ENCODE results near the gene MDP1.

MDP1 gene

GRCh38 chr14:24233538-24233866 lies 17.6 kb upstream of the MDP1 start:
- no peak for TF ChIP-seq CTCF (IDR thresholded peaks at IDR 0.05; ENCODE audit: control extremely low read depth, extremely low read depth, low read depth, missing control alignments)
- CTCF ChIA-PET: interaction anchor here (0.8 to 7.5 kb wide), 5 partner anchors 8 to 74 kb away, joined by 3 to 56 read pairs (median 15); partner anchors contain the start of genes CIDEB, DHRS1, MDP1 and NOP9
- POLR2A ChIA-PET: interaction anchor here (1.2 kb wide), 1 partner anchor 9 kb away, joined by 4 read pairs; the partner anchor contains the start of gene TINF2
- DNase-seq (ENCODE audit: extremely low spot score): no peak

DNA sequence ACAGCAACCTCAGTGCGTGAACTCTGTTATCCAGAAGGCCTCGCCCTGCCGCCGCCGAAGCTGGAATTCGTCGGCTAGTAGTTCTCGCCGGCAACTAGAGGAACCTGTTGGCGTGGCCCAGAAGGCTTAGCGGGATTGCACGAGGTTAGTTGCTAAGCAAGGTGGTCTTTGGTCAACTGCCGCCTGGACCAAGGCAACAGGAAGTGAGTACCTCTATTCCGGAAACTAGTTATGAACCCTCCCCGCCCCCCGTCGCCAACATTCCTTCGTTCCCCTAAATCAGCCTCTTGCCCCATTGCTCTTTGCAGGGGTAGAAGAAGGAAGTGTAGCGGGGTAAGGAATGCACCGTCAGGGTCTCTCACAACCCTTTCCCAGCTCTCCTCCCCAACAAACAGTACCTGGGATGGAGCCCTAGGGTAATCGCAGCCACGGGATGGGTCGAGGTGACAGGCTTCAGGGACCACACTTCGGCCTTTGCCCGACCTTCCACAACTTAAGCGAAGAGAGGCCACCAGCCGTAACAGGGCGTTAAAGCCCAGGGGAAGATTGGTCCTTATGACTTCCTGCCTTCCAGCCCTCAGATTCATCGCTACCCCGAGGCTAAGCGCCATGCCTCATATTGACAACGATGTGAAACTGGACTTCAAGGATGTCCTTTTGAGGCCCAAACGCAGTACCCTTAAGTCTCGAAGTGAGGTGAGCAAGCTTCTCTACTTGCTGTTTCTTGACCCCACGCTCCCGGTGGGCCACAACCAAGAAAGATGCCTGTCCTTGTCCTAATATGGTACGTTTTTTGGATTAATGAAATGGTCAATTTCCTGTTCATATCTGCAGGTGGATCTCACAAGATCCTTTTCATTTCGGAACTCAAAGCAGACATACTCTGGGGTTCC lies 17.0 kb upstream of the MDP1 start, which contains the start of gene GMPR2:
GMPR2 (plus strand) TSS at position 285 of the 893 bp plus-strand sequence; CDS start at position 610, 325 bp downstream.
- ChIA-PET POLR2A (interaction anchor here (1.2 kb wide), 1 partner anchor 9 kb away, joined by 4 read pairs; the partner anchor contains the start of gene TINF2), CTCF (interaction anchor here (0.8 to 7.5 kb wide), 6 partner anchors 9 to 75 kb away, joined by 3 to 56 read pairs (median 10); partner anchors contain the start of genes CIDEB, DHRS1, MDP1 and NOP9)
- TF ChIP-seq CTCF (IDR thresholded peaks at IDR 0.05; ENCODE audit: control extremely low read depth, extremely low read depth, low read depth, missing control alignments): no peak

DNA sequence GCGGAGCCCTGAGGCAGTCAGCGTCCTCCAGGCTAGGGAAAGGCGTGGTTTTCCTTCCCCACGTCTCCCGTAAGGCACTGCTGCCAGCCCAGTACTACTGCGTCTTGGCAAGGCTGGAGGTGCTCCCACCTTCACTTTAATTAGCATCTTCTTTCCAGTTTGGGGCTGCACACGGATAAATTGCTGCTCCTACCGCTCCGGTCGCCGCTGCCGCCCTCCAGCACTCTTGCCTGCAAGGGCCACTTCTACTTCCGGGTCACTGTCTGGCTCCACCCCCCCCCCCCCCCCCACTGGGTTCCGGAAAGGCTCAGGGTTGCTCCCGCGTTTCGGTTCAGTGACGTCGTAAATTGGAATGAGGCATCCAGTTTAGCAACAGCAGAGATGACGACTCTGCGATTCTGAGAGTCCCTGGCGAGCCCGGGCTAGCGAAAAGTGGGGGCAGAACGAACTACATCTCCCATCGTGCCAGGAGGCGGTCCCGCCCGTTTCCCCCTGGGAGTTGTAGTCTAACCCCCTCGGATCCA lies 16.3 kb upstream of the MDP1 start, which contains the start of gene NEDD8:
NEDD8 (minus strand) TSS at position 247 of the 524 bp plus-strand sequence; CDS start at position 147, 100 bp downstream.
- TF ChIP-seq CTCF (IDR thresholded peaks at IDR 0.05; ENCODE audit: control extremely low read depth, extremely low read depth, low read depth, missing control alignments): no peak
- ChIA-PET CTCF (interaction anchor here (0.9 to 7.5 kb wide), 3 partner anchors 10 to 75 kb away, joined by 4 to 56 read pairs (median 15); partner anchors contain the start of genes DHRS1, NOP9 and TINF2), POLR2A (interaction anchor here (1.2 kb wide), 1 partner anchor 10 kb away, joined by 4 read pairs; the partner anchor contains the start of gene TINF2)
- DNase-seq (ENCODE audit: extremely low spot score): peak; percentile 89

More for the DNA sequence above, 17.0 kb upstream of the MDP1 start, which contains the start of gene GMPR2:
- DNase-seq (ENCODE audit: extremely low spot score): peak; percentile 70

- no peak for DNase-seq (ENCODE audit: extremely low spot score)
- TF ChIP-seq CTCF (IDR thresholded peaks at IDR 0.05; ENCODE audit: control extremely low read depth, extremely low read depth, low read depth, missing control alignments): no peak
- ChIA-PET CTCF (interaction anchor here (1.0 to 2.1 kb wide), 6 partner anchors 11 to 76 kb away, joined by 3 to 10 read pairs (median 4); partner anchors contain the start of genes CHMP4A, CIDEB, IRF9 and MDP1), POLR2A (interaction anchor here (0.9 kb wide), 1 partner anchor 36 kb away, joined by 5 read pairs; the partner anchor contains the start of gene TM9SF1)
These were observed 15.6 kb upstream of the MDP1 start for GRCh38 chr14:24231263-24232120.

DNA sequence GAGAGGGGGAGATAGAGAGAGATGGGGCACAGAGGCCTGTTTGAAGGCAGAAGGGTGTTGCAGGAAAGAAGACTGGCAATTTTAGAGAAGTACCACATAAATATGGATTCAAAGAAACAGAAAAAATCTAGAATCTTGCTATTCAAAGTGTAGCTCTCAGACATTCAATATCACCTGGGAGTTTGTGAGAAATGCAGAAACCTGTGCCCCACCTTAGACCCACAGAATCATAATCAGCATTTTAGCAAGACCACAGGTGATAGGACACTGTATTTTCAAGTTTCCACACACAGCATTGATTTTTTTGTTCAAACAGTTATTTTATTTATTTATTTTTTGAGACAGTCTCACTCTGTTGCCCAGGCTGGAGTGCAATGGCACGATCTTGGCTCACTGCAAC lies 13.0 kb upstream of the MDP1 start:
- CTCF ChIA-PET: interaction anchor here (1.2 to 2.7 kb wide), 8 partner anchors 9 to 72 kb away, joined by 3 to 22 read pairs (median 5); partner anchors contain the start of genes IRF9, MDP1 and TINF2
- no peak for TF ChIP-seq CTCF (IDR thresholded peaks at IDR 0.05; ENCODE audit: control extremely low read depth, extremely low read depth, low read depth, missing control alignments)
- no peak for DNase-seq (ENCODE audit: extremely low spot score)
- POLR2A ChIA-PET: interaction anchor here (0.6 kb wide), 2 partner anchors 14 to 64 kb away, joined by 4 read pairs; no protein-coding TSS in a partner anchor
